ENCODE data around the gene CRISP1.

DNA sequence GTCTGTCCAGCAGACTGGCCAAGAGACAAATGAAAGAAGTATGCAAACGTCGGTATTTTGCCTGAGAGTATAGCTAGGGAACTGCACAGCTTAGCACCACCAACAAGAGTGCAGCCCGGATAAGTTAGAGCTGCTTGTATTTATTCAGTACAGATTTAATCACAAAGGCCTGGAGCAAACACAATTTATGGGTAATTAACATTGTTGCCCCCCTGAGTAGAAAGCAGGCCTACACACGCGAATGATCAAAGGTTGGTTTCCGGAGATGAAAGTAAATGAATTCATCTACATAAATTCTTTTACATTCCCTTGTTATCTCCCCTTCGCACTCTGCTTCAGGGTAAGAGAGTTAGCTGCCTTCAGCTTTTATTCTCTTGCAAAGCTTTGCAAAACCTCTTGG is 24.7 kb upstream of the CRISP1 start:
- no peak for TF ChIP-seq BACH2 (CRISPR knock-in tag; IDR thresholded peaks at IDR 0.05; ENCODE audit: borderline replicate concordance)
- no peak for TF ChIP-seq PPARA (CRISPR knock-in tag; IDR thresholded peaks at IDR 0.05; ENCODE audit: borderline replicate concordance)
- TF ChIP-seq, protein P1, sequence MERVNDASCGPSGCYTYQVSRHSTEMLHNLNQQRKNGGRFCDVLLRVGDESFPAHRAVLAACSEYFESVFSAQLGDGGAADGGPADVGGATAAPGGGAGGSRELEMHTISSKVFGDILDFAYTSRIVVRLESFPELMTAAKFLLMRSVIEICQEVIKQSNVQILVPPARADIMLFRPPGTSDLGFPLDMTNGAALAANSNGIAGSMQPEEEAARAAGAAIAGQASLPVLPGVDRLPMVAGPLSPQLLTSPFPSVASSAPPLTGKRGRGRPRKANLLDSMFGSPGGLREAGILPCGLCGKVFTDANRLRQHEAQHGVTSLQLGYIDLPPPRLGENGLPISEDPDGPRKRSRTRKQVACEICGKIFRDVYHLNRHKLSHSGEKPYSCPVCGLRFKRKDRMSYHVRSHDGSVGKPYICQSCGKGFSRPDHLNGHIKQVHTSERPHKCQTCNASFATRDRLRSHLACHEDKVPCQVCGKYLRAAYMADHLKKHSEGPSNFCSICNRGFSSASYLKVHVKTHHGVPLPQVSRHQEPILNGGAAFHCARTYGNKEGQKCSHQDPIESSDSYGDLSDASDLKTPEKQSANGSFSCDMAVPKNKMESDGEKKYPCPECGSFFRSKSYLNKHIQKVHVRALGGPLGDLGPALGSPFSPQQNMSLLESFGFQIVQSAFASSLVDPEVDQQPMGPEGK (CRISPR knock-in tag; IDR thresholded peaks at IDR 0.05; ENCODE audit: borderline replicate concordance), result no peak
- TF ChIP-seq, protein P2, sequence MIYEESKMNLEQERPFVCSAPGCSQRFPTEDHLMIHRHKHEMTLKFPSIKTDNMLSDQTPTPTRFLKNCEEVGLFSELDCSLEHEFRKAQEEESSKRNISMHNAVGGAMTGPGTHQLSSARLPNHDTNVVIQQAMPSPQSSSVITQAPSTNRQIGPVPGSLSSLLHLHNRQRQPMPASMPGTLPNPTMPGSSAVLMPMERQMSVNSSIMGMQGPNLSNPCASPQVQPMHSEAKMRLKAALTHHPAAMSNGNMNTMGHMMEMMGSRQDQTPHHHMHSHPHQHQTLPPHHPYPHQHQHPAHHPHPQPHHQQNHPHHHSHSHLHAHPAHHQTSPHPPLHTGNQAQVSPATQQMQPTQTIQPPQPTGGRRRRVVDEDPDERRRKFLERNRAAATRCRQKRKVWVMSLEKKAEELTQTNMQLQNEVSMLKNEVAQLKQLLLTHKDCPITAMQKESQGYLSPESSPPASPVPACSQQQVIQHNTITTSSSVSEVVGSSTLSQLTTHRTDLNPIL (CRISPR knock-in tag; IDR thresholded peaks at IDR 0.05; ENCODE audit: low read depth), result no peak
- TF ChIP-seq GLIS3 (CRISPR knock-in tag; IDR thresholded peaks at IDR 0.05), result no peak
- TF ChIP-seq, protein P3, sequence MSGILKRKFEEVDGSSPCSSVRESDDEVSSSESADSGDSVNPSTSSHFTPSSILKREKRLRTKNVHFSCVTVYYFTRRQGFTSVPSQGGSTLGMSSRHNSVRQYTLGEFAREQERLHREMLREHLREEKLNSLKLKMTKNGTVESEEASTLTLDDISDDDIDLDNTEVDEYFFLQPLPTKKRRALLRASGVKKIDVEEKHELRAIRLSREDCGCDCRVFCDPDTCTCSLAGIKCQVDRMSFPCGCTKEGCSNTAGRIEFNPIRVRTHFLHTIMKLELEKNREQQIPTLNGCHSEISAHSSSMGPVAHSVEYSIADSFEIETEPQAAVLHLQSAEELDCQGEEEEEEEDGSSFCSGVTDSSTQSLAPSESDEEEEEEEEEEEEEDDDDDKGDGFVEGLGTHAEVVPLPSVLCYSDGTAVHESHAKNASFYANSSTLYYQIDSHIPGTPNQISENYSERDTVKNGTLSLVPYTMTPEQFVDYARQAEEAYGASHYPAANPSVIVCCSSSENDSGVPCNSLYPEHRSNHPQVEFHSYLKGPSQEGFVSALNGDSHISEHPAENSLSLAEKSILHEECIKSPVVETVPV (CRISPR knock-in tag; IDR thresholded peaks at IDR 0.05), result no peak
- TF ChIP-seq TOX (CRISPR knock-in tag; IDR thresholded peaks at IDR 0.05; ENCODE audit: borderline replicate concordance), result no peak
- TF ChIP-seq TCF4 (CRISPR knock-in tag; IDR thresholded peaks at IDR 0.05; ENCODE audit: borderline replicate concordance), result no peak
- no peak for TF ChIP-seq ARNTL (CRISPR knock-in tag; IDR thresholded peaks at IDR 0.05; ENCODE audit: borderline replicate concordance, low read depth)
- TF ChIP-seq, protein P4, sequence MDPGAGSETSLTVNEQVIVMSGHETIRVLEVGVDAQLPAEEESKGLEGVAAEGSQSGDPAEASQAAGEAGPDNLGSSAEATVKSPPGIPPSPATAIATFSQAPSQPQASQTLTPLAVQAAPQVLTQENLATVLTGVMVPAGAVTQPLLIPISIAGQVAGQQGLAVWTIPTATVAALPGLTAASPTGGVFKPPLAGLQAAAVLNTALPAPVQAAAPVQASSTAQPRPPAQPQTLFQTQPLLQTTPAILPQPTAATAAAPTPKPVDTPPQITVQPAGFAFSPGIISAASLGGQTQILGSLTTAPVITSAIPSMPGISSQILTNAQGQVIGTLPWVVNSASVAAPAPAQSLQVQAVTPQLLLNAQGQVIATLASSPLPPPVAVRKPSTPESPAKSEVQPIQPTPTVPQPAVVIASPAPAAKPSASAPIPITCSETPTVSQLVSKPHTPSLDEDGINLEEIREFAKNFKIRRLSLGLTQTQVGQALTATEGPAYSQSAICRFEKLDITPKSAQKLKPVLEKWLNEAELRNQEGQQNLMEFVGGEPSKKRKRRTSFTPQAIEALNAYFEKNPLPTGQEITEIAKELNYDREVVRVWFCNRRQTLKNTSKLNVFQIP (CRISPR knock-in tag; IDR thresholded peaks at IDR 0.05; ENCODE audit: borderline replicate concordance, low read depth), result no peak
- TF ChIP-seq ZNF565 (CRISPR knock-in tag; conservative IDR thresholded peaks at IDR 0.05; ENCODE audit: low read depth), result no peak
- no peak for TF ChIP-seq ZFP3 (CRISPR knock-in tag; IDR thresholded peaks at IDR 0.05)
